H1 (cell line): Measurements from ENCODE around the gene ZMAT5.

Experiments
- CTCF ChIP-seq, 3 experiments: IDR thresholded peaks; 1 replicate in 2 of 3; 2 replicates in 1 of 3; pipeline versions ENCODE4 v1.5.1 to v1.6.1; 2011; ENCODE audit warnings: low read length in 3 of 3, mild to moderate bottlenecking in 3 of 3, inconsistent platforms in 2 of 3, low read depth in 1 of 3, moderate library complexity in 1 of 3; ENCODE audit not compliant: insufficient read depth in 1 of 3; ENCODE audit errors: control extremely low read depth in 1 of 3
- MAX ChIP-seq: IDR thresholded peaks from 2 replicates; pipeline ENCODE4 v1.6.1; 2012; ENCODE audit warnings: inconsistent platforms

GRCh38 chr22:29689206-29689879 lies 77.5 kb downstream of the ZMAT5 start:
- TF ChIP-seq MAX (no peak), CTCF (IDR thresholded peaks at IDR 0.05; ENCODE audit: control extremely low read depth in 1 of 3, insufficient read depth in 1 of 3, low read depth in 1 of 3, low read length in 3 of 3) (no peak)
